ENCODE measurements around the gene CHKB.

- TF ChIP-seq CTCF (conservative IDR thresholded peaks at IDR 0.05 in 1 of 2, IDR thresholded peaks at IDR 0.05 in 1 of 2; ENCODE audit: low read depth in 1 of 2, low read length in 2 of 2), result no peak
- no peak for TF ChIP-seq EZH2 (IDR thresholded peaks at IDR 0.05; ENCODE audit: low read length, missing control alignments)
Observed at GRCh38 chr22:50581031-50581949, 1.4 kb downstream of the CHKB start.

Measured in fibroblast of lung (primary cell).